Fibroblast of lung (primary cell): ENCODE data around the gene PRKAG2.

Source experiments
- EZH2 ChIP-seq: IDR thresholded peaks from 2 replicates; pipeline ENCODE4 v1.5.1; 2012; ENCODE audit warnings: low read length, control low read depth, mild to moderate bottlenecking; ENCODE audit errors: missing control alignments
- TF ChIP-seq, protein P1 (sequence below), 2 donors: IDR thresholded peaks in 1 of 2; conservative IDR thresholded peaks in 1 of 2; 1 replicate in 1 of 2; 2 replicates in 1 of 2; pipeline ENCODE4 v1.5.1; 2011 to 2012; ENCODE audit warnings: low read length in 2 of 2, control low read depth in 1 of 2, inconsistent platforms in 1 of 2, low read depth in 1 of 2, mild to moderate bottlenecking in 1 of 2

DNA sequence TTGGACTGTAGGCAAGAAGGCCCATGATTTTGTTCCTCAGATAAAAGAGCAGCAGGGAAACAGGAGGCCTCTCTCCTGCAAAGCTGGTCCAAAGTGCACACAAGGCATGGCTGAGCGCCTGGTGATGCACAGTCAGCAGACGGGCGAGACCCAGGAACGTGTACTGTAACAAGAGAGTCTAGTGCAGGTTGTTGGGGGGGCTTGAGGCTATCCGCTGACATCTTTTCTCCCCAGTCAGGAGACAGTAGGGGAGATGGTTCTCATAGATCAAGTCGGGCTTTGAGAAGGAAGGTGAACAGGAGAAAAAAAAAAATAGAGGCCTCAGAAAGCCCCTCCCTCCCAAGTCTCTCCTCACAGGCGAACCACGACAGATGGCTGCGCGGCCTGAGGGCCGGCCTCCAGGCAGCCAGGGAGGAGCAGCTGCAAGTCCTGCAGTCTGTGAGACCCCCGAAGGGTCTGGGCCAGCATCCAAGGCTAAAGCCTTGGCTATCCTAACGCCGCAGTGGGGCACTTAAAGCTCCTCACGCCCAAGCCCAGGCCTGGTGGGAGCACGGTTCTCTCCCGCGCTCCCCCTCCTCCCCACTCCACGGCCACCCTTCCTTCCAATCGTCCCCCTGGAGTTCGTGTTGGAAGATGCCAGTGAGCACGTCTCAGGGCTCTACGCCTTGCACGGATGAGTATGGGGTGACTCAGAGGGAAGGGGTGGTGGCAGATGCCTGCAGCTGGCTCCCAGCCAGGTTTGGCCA, 68.3 kb downstream of the PRKAG2 start:
- TF ChIP-seq, protein P1, sequence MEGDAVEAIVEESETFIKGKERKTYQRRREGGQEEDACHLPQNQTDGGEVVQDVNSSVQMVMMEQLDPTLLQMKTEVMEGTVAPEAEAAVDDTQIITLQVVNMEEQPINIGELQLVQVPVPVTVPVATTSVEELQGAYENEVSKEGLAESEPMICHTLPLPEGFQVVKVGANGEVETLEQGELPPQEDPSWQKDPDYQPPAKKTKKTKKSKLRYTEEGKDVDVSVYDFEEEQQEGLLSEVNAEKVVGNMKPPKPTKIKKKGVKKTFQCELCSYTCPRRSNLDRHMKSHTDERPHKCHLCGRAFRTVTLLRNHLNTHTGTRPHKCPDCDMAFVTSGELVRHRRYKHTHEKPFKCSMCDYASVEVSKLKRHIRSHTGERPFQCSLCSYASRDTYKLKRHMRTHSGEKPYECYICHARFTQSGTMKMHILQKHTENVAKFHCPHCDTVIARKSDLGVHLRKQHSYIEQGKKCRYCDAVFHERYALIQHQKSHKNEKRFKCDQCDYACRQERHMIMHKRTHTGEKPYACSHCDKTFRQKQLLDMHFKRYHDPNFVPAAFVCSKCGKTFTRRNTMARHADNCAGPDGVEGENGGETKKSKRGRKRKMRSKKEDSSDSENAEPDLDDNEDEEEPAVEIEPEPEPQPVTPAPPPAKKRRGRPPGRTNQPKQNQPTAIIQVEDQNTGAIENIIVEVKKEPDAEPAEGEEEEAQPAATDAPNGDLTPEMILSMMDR (conservative IDR thresholded peaks at IDR 0.05 in 1 of 2, IDR thresholded peaks at IDR 0.05 in 1 of 2; ENCODE audit: low read depth in 1 of 2, low read length in 2 of 2) = no peak
- no peak for TF ChIP-seq EZH2
